ENCODE data around the gene LRSAM1. TPM values are rescaled to one million over a fixed set of nuclear protein-coding genes. Genes with fewer than 3 reads are reported as not detected.

Gene LRSAM1
- total RNA-seq, 4 donors from 2014 or later = 8.0 to 16.2 (median 12.9) TPM

DNA sequence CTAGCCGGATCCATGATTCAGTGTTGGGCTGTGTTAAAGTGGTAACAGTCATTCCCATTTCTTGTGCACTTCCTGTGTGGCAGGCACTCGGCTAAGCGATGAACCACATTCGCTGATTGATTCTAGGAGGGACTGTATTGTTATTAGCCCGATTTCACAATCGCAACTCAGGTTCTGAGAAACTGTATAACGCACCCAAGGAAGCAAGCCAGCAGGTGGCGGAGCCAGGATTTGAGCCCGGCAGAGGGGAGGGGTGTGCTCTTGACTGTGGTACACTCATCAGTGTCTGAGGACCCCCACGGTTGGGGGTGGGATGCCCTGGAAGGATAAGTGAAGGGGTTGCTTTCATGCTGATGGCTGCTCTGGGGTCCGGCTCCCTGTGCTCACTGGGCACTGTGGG is 34.7 kb downstream of the LRSAM1 start:
- intact Hi-C loops (cut with DNase I) = no loop called here
- H3K27ac ChIP-seq = no peak overlapping the region
- no peak for DNase-seq
- TF ChIP-seq POLR2A (IDR thresholded peaks at IDR 0.05) = no peak
- TF ChIP-seq, protein P1, sequence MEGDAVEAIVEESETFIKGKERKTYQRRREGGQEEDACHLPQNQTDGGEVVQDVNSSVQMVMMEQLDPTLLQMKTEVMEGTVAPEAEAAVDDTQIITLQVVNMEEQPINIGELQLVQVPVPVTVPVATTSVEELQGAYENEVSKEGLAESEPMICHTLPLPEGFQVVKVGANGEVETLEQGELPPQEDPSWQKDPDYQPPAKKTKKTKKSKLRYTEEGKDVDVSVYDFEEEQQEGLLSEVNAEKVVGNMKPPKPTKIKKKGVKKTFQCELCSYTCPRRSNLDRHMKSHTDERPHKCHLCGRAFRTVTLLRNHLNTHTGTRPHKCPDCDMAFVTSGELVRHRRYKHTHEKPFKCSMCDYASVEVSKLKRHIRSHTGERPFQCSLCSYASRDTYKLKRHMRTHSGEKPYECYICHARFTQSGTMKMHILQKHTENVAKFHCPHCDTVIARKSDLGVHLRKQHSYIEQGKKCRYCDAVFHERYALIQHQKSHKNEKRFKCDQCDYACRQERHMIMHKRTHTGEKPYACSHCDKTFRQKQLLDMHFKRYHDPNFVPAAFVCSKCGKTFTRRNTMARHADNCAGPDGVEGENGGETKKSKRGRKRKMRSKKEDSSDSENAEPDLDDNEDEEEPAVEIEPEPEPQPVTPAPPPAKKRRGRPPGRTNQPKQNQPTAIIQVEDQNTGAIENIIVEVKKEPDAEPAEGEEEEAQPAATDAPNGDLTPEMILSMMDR (IDR thresholded peaks at IDR 0.05) = peak in 1 of 6 experiments; percentile 28
- H3K36me3 ChIP-seq = peaks cover 14 to 99% (median 25%) of the 10 kb centered on the region in 3 donors
- H3K4me3 ChIP-seq = no peak overlapping the region
- no peaks in the 10 kb centered on the region for H3K4me1 ChIP-seq
- H3K27me3 ChIP-seq = no peaks in the 10 kb centered on the region
- H3K9me3 ChIP-seq = no peaks in the 10 kb centered on the region
- 74 to 93% methylated on average over 4 to 9 of the region's 11 CpGs for WGBS, 2 donors

DNA sequence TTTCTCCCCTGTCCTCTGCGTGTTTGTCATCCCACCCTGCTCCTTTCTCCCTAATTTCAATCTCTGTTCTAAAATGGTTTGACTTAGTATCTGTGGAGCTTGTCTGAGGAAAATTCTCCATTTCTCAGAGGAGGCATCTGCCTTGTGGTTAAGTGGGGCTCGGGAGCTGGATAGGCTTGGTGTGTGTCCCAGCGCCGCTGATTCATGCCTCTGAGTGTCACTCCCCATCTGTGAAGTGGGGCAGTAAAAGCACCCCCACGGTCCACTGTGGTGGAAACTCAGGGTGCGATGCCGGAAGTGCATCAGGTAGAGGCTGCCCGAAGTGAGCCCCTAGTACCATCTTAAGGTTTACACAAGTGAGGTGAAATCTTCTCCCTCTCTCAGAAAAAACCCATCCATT is 37.6 kb downstream of the LRSAM1 start:
- TF ChIP-seq POLR2A (IDR thresholded peaks at IDR 0.05) = no peak
- TF ChIP-seq, protein P1 (IDR thresholded peaks at IDR 0.05) = no peak
- Histone ChIP-seq H3K4me1 (peaks cover 0 to 2% (median 0%) of the 10 kb centered on the region in 3 donors), H3K9me3 (no peaks in the 10 kb centered on the region), H3K27ac (no peak overlapping the region), H3K27me3 (no peaks in the 10 kb centered on the region), H3K4me3 (no peak overlapping the region), H3K36me3 (peaks cover 20 to 100% (median 42%) of the 10 kb centered on the region in 3 donors)
- no peak for DNase-seq
- WGBS, 2 donors = 89 to 90% methylated on average over 2 to 8 of the region's 8 CpGs
- intact Hi-C loops (cut with DNase I) = no loop called here

DNA sequence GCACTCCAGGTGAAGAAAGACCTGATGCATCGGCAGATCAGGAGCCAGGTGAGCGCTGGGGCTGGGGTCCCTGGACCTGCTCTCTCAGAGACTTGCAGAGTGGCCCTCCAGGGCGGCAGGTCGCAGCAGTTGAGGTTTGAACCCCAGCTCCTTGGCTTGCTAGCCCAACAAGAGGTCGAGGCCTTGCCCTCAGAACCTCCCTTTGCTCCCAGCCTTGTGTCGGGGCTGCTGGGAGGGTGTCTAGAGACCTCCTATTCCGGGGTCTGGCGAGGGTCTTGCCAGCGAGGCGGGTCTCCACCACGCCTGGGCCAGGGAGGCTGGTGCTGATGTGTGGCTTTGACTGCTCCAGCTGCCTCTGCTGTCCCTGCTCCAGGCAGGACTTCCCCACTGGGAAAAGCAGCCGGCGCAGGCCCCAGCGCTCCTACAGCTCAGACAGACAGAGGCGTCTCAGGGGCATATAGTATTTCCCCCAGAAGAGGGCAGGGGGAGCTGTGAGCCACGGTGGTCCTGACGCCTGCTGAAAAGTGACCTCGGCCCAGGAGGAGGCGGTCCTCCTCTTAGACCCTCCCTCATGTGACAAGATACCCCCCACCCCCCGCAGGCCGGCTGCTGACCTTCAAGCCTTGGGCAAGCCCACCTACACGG is 38.3 kb downstream of the LRSAM1 start:
- H3K4me3 ChIP-seq = no peak overlapping the region
- H3K36me3 ChIP-seq = peaks cover 20 to 100% (median 43%) of the 10 kb centered on the region in 3 donors
- no peak for TF ChIP-seq POLR2A (IDR thresholded peaks at IDR 0.05)
- TF ChIP-seq, protein P1 (IDR thresholded peaks at IDR 0.05) = no peak
- intact Hi-C loops (cut with DNase I) = no loop called here
- H3K27me3 ChIP-seq = no peaks in the 10 kb centered on the region
- WGBS, 2 donors = 81 to 86% methylated on average over 5 to 6 of the region's 22 CpGs
- H3K4me1 ChIP-seq = peaks cover under 1 to 8% (median under 1%) of the 10 kb centered on the region in 3 donors
- no peaks in the 10 kb centered on the region for H3K9me3 ChIP-seq
- no peak overlapping the region for H3K27ac ChIP-seq
- DNase-seq = no peak

DNA sequence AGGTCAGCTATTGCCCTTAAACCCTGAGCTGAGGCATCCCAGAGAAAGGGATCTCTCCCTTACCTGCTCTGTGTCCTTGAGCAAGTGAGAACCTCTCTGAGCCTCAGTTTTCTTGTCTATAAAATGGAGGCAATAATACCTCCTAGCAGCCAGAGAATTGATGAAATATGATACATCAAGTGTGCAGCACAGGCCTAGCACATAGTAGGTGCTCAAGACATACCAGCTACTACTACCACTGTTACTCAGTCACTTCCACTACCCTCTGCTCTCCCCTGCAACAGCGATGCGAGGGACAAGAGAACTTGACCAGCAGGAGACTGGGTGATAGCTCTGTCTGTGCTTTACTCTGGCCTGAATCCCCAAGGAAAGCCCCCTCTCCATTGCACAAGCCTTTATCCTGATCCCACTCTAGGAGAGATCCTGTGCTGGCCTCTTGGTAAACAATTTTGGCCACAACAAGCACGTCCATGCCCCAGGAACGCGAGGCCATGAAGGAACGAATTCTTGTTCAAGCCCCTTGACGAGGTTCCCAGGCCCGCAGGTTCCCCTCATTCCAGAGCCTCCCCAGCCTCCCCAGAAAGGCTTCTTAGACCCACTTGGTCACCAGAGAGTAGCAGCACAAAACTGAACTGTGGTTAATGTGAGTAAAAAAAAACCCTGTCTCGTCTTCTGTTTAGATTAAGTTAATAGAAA is 39.4 kb downstream of the LRSAM1 start:
- 81 to 93% methylated on average over 6 to 9 of the region's 9 CpGs for WGBS, 2 donors
- no peaks in the 10 kb centered on the region for H3K27me3 ChIP-seq
- H3K9me3 ChIP-seq = no peaks in the 10 kb centered on the region
- peaks cover 11 to 19% (median 12%) of the 10 kb centered on the region in 3 donors for H3K4me1 ChIP-seq
- TF ChIP-seq, protein P1 (IDR thresholded peaks at IDR 0.05) = no peak
- TF ChIP-seq POLR2A (IDR thresholded peaks at IDR 0.05) = no peak
- no peak overlapping the region for H3K27ac ChIP-seq
- intact Hi-C loops (cut with DNase I) = no loop called here
- no peak for DNase-seq
- H3K4me3 ChIP-seq = no peak overlapping the region
- peaks cover 17 to 99% (median 43%) of the 10 kb centered on the region in 3 donors for H3K36me3 ChIP-seq

DNA sequence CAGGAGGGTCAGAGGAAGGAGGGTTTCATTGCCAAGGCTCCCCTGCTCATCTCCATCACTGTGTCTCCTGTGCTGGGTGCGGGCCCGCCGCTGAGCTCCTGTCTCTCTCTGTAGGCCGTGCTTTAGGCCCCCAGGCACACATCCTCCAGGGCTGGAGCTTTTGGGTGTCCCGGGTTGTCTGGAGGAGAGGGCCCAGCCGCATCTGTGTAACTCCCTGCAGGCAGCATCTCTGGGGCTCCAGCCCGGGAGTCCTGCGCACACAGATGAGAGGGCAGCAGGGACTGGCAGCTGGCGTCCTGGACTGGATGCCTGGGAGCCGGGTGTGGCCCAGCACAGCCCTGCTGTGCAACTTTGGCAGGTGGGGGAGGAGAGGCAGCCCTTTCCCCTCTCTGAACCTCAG is 40.2 kb downstream of the LRSAM1 start:
- DNase-seq = no peak
- Histone ChIP-seq H3K27ac (no peak overlapping the region), H3K27me3 (no peaks in the 10 kb centered on the region), H3K9me3 (no peaks in the 10 kb centered on the region), H3K4me3 (no peak overlapping the region), H3K4me1 (peaks cover 12 to 28% (median 15%) of the 10 kb centered on the region in 3 donors), H3K36me3 (peaks cover 15 to 99% (median 43%) of the 10 kb centered on the region in 3 donors)
- no CpG with 5 or more reads among the region's 10 CpGs for WGBS, 2 donors
- intact Hi-C loops (cut with DNase I) = no loop called here
- TF ChIP-seq, protein P1 (IDR thresholded peaks at IDR 0.05) = no peak
- no peak for TF ChIP-seq POLR2A (IDR thresholded peaks at IDR 0.05)

Data from esophagus squamous epithelium (tissue), 5 donors.